SW 1271 (cell line): ENCODE results near the gene PLSCR3.
A peak's percentile ranks its signal among the peaks of the same experiment; 100 is the strongest.

Experiments used
- DNase-seq, 2 experiments: peaks; one replicate each; lab custom pipeline; 2025; lab: John Stamatoyannopoulos, UW

Gene PLSCR3

DNA sequence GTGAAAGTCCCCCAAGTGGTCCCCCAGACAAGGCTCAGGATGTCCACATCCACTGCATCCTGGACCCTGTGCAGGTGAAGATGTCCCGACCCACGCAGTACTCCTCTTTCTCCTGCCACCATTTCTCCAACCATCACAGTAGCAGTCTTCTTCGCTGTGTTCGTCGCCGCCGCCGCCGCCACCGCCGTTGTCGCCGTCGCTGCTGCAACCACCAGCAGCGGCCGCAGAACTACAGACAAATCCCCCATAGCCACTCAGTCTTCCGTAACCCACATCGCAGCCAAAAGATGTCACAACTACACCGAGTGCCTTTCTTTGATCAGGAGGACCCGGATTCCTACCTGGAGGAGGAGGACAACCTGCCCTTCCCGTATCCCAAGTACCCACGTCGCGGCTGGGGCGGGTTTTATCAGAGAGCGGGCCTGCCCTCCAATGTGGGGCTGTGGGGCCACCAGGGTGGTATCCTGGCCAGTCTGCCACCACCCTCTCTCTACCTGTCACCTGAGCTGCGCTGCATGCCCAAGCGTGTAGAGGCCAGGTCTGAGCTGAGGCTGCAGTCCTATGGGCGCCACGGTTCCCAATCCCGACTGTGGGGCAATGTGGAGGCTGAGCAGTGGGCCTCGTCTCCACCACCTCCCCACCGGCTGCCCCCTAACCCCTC is 32.0 kb upstream of the PLSCR3 start:
- no peak for DNase-seq

DNA sequence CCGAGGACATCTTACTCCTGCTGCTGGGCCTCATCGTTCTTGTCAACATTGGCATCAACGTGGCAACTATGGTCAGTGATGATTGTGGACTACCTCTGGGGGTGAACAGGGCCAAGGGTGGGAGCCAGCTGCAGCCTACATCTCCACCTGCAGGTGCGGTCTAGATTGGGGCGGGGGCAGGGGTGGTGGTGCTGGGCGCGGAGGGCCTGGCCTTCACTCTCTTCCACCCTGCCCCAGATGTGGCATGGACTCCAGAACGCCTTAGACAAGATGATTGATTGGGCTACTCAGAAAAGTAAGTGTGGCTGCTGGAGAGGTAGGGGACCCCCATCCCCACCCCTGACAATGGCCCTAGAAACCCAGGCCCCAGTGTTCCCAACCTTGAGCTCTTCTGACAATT is 31.4 kb upstream of the PLSCR3 start:
- DNase-seq, result no peak

DNA sequence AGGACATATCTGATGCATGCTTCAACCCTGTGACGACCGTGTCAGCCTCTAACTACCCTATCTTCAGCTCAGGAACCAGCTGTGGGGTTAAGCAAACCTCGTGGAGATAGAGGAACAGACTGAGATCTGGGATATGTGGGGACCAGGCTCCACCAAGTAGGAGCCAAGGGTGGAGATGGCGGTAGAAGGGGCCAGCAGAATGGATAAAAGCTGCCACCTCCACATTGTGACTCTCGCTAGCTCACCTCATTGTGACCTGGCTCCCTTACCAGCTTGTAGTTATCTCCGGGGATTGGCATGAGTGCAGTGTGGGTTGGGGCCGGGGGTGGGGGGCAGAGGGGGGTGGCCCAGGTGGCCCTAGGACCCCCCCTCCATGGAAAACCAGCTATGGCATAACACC is 31.0 kb upstream of the PLSCR3 start, which contains the start of gene SPEM2:
SPEM2 (plus strand) TSS at position 301 of the 400 bp plus-strand sequence; CDS start at position 374, 73 bp downstream.
- DNase-seq, result no peak

DNA sequence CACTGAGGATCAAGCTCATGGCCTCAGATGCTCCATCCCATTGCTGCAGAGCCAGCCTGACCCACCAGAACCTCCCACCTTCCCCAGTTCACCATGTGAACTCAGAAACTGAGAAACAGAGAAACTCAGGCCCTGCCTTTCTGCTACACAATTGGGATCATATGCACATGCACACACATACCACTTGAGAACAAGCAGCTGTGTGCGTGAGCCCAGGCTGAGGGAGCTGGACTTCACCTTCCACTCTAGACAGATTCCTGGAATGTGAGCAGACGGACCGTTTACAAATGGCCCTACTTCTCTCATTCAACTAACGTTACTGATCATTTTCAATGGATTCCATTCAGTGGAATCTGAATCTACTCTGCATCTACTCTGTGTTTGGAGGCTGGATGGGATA is 29.4 kb upstream of the PLSCR3 start:
- no peak for DNase-seq

DNA sequence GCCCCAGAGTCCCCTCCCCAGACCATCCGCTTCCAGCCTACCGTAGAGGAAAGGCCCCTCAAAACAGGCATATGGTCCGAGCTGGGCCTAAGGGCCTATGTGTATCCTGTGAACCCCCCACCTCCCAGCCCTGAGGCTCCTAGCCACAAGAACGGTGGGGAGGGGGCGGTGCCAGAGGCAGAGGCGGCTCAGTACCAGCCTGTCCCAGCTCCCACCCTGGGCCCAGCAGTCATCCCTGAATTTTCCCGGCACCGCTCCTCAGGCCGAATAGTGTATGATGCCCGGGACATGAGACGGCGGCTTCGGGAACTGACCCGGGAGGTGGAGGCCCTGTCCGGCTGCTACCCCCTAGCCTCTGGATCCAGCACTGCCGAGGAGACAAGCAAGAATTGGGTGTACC is 26.9 kb upstream of the PLSCR3 start:
- DNase-seq, result no peak

DNA sequence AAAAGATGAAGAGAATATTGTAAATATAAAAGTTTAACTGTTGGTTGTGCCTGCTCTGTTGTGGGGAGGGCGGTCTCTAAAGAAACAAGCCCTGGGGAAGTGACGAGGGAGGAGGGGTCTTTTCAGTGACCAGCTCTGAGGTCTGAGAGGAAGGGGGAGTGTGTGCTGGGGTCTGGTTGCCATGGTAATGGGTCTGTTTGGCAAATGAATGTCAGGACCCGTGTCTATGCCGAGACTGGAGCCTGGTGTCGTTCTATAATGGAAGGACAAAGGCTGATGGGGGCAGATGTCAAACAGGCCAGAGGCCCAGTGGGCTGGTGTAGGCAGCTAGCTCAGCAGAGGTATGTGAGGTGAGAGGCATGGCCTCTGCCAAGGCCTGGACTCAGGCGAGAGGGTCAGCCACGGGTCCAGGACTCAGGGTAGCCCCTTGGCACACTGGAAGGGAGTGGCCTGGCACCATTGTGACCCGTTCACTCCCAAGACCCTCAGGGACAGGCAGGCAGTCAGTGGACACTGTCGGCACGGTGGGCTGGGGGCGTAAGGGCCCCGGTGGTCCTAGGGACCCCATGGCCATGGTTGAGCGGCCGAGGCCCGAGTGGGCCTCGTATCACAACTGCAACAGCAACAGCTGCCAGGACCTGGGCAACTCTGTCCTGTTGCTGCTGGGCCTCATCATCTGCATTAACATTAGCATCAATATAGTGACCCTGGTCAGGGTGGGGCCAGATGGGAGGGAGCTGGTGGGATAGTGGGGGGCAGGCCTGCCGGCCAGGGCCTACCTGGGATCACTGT is 25.7 kb upstream of the PLSCR3 start, which contains the start of gene SPEM1:
SPEM1 (plus strand) TSS at position 506 of the 792 bp plus-strand sequence; CDS start at position 567, 61 bp downstream.
- DNase-seq, result no peak

DNA sequence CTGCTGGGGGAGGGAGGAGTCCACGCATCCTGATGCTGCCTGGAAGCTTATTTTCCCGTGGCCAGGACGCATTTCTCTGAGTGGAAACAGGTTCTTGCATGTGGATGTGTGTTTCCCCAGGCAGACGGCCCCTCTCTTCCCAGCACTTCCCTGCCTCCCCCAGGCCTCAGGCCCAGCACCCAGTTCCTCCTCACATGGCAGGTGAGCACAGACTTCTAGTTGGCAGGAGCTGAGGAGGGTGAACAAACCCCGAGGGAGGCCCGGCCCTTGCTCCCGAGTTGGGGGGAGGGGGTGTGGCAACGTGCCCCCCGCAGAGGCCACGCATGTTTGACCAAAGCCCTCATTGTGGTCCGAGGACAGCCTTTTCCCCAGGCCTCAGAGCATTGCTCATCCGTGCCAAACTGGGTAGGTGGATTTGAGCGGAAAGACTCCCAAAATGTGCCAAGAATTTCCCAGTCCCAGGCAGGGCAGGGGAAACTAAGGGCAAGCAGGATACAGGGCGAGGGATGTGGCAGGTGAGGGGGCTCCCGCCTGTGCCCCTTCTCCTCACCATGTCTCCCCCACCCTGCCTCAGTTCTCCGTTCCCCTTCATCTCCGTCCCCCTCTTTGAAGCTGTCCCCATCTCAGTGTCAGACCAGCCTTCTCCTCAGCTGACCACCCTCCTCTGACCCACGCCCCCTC is 24.3 kb upstream of the PLSCR3 start:
- no peak for DNase-seq

DNA sequence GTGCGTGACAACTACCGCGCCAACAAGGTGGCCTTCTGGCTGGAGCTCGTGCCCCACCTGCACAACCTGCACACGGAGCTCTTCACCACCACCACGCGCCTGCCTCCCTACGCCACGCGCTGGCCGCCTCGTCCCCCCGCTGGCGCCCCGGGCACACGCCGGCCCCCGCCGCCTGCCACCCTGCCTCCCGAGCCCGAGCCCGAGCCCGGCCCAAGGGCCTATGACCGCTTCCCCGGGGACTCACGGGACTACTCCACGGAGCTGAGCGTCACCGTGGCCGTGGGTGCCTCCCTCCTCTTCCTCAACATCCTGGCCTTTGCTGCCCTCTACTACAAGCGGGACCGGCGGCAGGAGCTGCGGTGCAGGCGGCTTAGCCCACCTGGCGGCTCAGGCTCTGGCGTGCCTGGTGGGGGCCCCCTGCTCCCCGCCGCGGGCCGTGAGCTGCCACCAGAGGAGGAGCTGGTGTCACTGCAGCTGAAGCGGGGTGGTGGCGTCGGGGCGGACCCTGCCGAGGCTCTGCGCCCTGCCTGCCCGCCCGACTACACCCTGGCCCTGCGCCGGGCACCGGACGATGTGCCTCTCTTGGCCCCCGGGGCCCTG is 22.8 kb upstream of the PLSCR3 start:
- DNase-seq, result no peak

DNA sequence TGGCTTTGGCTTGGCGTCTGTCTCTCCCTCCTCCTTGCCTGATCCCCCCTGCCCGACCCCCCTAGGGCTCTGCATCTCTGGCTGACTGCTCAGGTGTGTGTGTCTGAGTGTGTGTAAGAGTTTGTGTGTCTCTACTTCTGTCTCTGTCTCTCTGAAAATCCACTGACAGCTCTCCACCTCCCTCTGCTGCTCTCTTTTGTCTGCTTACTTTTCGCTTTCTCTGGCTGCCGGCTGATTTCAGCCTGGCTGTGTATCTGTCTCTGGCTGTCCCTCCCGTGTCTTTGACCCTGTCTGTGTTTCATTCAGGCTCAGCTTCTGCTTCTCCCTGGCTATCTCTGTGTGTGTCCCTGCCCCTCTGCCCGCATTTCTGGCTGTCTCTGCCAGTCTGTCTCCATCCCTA is 22.0 kb upstream of the PLSCR3 start:
- DNase-seq, result no peak

DNA sequence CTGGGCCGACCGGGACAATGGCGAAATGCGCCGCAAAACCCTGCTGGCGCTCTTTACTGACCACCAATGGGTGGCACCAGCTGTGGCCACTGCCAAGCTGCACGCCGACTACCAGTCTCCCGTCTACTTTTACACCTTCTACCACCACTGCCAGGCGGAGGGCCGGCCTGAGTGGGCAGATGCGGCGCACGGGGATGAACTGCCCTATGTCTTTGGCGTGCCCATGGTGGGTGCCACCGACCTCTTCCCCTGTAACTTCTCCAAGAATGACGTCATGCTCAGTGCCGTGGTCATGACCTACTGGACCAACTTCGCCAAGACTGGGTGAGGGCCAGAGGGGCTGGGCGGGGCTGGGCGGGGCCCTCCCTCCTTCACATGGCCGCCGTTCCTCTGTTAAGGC is 21.5 kb upstream of the PLSCR3 start:
- no peak for DNase-seq

DNA sequence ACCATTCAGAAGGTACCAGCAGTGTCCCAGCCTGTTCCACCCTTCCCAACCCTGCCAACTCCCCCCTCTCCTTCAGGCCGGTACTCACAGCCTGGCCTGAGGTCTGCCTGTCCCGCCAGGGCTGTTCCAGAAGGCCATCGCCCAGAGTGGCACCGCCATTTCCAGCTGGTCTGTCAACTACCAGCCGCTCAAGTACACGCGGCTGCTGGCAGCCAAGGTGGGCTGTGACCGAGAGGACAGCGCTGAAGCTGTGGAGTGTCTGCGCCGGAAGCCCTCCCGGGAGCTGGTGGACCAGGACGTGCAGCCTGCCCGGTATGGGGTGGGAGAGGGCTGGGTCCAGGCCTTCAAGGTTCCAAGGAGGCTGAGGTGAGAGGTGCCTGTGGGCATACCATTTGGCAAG is 20.5 kb upstream of the PLSCR3 start:
- no peak for DNase-seq

DNA sequence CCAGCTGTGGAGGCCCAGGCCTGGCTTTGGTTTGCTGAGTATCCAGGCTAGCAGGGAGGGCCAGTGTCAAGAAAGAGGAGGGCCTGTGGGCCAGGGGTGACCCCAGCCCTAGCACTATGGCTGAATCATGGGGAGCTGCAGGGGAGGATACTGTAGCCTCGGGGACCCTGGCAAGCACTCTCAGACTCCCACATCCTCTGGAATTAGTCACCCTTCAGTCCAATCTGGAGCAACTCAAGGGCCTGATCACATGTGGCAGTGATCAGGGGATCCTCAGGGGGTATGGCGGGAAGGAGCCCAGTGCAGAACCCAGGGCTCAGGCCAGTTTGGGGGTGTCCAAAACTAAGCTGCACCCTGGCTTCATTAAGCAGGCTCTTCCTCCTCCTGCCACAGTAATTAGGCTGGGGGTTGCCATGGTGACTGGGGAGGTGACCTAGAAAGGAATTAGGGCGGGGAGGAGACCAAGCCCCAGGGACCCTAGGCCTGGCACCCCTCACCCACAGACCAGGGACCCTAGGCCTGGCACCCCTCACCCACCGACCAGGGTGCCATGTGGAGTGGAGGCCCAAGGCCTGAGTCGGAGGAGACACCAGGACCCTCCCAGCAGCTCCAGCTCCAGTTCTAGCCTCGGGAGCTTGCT is 19.1 kb upstream of the PLSCR3 start:
- DNase-seq, result peak in 1 of 2 experiments; percentile 14

DNA sequence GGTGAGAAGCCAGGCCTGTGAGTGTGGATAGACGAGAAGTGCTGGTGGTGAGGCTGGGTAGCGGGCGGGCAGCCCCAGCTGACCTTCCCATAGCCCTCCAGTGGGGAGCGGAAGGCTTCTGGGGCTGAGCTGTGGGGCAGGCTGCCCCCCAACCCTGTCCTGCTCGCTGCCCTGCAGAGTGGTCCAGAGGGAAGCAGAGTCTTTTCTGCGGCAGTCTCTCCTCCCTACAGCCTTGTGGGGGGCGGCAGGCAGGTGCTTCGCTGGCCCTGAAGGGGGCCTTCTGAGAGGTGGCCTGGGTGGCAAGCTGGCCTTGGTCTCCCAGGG is 17.1 kb upstream of the PLSCR3 start:
- DNase-seq, result no peak

DNA sequence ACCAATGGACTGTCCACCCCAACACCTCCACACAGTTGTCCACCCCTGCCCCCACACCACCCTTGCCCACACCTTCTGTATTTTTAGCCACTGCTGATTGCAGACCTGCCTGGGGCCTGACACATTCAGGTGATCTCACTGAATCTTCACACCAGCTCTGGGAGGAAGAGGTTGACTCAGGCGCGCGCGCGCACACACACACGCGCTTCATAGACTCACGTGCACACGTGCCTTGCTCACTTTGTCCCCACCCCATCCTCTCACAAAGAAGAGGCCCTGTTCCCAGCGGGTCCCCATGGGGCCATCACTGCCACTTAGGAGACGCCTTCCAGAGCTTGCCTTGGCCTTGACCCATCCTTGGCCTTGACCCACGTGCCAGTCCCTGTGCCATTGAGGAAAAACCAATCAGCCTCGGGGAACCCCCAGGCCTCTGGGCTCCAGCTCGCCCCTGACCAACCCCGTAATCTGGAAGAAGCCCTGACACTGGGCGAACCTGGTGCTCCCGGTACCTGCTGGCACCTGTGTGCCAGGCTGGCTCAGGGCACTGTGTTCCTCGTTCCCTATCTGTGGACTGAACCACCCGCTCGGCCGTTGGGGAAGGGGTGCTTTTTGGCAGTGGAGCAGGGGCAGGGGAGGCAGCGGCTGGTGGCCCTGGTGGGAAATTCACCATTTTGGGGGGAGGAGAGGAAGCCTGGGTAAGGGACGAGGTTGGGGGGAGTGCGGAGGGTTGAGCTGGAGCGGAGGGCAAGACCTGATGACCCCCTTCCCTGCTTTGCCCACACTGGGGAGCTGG is 16.5 kb upstream of the PLSCR3 start:
- DNase-seq, result no peak

DNA sequence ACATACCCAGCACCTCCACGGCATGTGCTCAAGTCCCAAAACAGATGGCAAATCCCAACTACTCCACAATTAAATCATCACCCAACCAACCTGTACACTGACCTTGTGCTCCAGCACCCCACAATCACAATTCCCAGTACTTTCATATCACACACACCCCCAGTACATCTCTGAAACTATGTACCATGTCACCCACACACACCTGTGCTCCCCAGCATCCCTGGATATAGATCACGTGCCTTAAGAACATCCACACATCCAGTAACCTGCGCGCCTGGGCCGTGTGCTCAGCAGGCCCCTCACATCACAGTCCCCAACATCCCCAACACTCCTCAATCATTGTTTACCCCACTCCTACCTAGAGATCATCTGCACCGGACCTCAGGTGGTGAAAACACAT is 15.4 kb upstream of the PLSCR3 start:
- no peak for DNase-seq

DNA sequence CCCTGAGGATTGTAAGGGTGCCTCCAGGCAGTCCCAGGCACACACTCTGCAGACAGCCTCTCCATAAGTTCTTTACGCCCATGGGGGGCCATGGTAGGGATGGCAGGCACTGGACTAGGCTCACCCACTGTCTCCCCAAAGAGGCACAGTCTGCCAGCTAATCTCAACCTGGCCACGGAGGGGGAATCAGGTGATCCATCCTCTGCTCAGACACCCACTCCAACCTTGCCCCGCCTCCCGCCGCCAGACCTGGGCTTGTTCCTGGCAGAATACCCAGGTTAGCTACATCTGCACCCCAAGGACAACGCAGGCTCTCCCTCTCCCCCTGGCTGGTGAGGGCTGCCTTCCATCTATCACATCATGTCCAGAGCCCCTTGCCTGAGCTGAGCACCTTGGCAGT is 14.5 kb upstream of the PLSCR3 start:
- no peak for DNase-seq

DNA sequence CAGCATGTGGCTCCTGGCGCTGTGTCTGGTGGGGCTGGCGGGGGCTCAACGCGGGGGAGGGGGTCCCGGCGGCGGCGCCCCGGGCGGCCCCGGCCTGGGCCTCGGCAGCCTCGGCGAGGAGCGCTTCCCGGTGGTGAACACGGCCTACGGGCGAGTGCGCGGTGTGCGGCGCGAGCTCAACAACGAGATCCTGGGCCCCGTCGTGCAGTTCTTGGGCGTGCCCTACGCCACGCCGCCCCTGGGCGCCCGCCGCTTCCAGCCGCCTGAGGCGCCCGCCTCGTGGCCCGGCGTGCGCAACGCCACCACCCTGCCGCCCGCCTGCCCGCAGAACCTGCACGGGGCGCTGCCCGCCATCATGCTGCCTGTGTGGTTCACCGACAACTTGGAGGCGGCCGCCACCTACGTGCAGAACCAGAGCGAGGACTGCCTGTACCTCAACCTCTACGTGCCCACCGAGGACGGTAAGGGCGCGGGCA is 14.0 kb upstream of the PLSCR3 start:
- DNase-seq, result no peak

DNA sequence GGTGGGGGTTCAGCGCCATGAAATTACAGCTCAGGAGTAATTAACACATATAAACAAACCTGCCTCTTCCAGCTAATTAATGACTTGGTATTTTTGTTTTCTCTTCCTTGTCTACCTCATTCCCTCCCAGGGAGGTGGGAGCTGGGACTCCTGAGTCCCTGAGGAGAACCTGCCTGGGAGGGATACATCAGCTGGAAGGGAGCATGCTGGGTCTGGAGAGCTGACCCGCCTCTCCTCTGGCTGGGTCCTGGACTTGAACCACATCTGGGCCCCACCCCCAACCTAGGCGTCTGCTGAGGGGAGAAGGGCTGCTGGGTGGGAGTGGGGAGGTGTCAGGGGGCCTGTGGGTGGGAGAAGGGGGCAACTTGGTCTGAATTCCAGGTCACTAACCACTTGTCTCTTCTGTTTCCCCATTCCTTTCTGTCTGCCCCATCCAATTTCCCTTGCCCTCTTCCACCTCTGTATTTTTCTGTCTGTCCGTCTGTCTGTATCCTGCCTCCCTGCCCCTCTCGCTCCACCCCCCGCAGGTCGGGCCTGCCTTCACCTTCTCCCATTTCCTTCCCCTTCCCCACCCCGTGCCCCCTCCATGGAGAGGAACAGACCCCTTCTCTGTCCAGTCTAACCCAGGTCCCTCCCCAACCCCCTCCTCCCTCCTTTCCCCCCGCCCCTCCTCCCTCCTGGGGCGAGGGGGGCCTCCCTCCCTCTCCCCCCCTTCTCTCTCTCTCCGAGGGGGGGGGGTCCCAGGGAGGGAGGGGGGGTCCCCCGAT is 13.3 kb upstream of the PLSCR3 start, which contains the start of gene NLGN2:
NLGN2 (plus strand) TSS at position 361 of the 767 bp plus-strand sequence. CDS start 411 bp downstream, outside the sequence.
- DNase-seq, result no peak

DNA sequence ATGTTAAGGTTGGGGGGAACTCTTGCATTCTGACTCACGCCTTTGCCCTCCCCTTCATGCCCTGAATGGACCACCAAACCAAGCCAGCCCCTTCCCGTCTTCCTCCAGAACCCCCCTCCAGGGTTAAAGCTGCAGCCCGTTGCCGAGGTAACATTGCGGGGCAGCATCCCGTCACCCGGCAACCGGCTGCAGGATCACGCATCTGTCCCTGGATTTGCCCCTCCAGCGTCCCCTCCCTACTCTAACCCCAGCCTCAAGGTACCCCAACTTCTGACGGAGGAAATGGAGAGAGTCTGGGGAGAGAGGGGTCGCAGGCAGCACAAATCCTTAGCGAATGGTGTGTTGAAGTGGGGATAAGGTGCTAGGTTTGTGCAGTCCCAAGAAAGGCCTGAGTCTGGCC is 12.8 kb upstream of the PLSCR3 start:
- no peak for DNase-seq

DNA sequence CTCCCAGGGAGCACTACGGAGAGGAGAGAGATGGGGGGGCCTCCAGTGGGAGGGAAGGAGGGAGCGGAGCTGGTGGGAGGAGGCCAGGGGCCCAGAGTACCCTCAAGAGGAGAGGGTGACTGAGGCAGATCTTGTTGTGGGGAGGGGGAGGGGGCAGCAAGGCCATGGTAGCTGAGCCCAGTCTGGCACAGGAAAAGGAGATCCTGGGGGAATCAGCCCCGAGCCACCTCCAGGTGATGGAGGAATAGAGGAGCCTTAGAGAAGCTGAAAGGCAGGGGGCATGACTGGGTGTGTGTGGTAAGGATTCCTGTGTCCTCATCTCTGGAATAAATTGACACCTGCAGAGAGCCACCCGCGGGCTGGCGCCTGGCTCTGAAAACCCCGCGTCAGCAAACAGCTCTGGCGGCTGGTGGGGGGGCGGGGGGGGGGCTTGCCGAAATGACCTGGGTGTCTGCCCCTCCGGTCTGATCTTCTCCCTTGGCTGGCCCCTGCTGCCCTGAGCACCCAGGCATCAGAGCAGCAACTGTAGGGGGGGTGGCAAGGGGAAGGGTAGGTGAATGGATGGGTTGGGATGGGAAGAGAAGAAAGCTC is 12.0 kb upstream of the PLSCR3 start:
- no peak for DNase-seq
